ENCODE data around the gene LRGUK.

LRGUK gene

DNA sequence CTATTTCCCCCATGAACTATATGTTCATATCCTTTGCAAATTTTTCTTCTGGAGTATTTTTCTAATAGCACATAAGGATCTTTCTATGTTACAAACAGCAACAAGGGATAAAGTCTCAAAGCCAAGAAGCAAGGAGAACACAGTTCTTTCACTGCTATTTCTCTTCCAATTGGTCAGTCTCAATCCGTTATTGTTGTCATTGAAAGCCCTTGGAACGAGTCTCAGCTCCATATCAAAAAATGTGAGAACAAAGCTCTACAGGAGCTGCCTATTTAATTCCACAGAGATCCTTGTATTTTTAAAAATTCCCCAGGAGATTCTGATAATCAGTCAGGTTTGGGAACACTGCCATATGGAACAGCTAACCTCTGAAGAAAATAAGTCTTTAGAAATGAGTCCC lies 173.8 kb downstream of the LRGUK start:
- TF ChIP-seq, protein P1, sequence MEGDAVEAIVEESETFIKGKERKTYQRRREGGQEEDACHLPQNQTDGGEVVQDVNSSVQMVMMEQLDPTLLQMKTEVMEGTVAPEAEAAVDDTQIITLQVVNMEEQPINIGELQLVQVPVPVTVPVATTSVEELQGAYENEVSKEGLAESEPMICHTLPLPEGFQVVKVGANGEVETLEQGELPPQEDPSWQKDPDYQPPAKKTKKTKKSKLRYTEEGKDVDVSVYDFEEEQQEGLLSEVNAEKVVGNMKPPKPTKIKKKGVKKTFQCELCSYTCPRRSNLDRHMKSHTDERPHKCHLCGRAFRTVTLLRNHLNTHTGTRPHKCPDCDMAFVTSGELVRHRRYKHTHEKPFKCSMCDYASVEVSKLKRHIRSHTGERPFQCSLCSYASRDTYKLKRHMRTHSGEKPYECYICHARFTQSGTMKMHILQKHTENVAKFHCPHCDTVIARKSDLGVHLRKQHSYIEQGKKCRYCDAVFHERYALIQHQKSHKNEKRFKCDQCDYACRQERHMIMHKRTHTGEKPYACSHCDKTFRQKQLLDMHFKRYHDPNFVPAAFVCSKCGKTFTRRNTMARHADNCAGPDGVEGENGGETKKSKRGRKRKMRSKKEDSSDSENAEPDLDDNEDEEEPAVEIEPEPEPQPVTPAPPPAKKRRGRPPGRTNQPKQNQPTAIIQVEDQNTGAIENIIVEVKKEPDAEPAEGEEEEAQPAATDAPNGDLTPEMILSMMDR (IDR thresholded peaks at IDR 0.05; ENCODE audit: extremely low read depth, missing control alignments) = no peak
- no peak for DNase-seq (ENCODE audit: low spot score)

DNA sequence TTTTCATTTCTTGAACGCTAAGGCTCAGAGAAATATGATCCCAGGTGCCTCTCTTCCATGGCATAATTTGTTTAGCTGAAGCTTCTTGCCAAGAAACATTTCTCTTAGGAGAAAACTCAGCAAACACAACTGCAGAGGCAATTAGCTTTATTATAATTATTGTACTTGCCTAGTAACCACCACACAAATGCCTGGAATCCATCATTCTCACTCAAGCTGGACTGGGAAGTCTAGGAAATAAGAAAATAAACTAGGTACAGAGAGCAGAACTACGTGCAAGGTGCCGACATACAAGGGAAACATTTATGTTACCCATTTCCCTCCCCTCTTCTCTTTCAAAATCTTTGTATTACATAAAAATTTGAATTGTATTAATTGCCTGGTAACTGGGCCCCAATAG lies 174.5 kb downstream of the LRGUK start:
- DNase-seq (ENCODE audit: low spot score) = no peak
- TF ChIP-seq, protein P1 (IDR thresholded peaks at IDR 0.05; ENCODE audit: extremely low read depth, missing control alignments) = no peak

DNA sequence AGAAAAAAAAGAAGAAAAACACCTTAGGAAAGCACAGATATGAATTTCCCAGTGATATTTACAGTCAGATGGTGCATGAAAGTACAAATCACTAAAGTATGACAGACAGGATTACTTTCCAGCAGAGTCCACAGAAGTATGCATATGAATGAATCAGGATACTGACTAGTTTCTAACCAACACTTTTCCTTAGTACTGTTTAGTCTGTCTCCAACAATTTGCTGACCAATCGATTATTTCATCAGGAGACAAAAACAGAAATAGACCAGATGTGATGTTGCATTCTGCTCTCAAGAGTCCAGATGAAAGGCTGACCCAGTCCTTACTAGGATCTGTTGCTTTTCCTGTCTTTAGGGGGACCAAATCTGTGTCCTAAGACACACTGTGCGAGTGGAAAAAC lies 175.0 kb downstream of the LRGUK start:
- TF ChIP-seq, protein P1 (IDR thresholded peaks at IDR 0.05; ENCODE audit: extremely low read depth, missing control alignments) = no peak

DNA sequence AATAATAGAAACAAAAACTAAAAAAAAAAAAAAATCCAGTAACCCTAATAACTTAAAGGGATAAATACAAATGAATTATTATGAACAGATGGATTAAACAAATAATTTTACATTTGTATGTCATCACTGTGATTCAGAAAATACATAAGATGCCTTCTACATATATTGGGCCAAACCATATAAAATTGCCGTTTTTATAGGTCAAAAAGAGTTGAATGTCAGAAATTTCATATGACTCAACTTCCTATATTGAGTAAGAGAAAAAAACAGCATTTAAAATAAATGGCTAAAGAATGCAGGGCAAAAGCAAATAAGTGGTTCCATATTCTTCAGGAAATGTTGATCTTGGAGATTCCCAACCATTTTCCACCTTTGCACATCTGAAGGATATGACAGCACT lies 180.2 kb downstream of the LRGUK start:
- DNase-seq (ENCODE audit: low spot score) = no peak
- TF ChIP-seq, protein P1 (IDR thresholded peaks at IDR 0.05; ENCODE audit: extremely low read depth, missing control alignments) = no peak

More for the DNA sequence above, 175.0 kb downstream of the LRGUK start:
- no peak for DNase-seq (ENCODE audit: low spot score)

DNA sequence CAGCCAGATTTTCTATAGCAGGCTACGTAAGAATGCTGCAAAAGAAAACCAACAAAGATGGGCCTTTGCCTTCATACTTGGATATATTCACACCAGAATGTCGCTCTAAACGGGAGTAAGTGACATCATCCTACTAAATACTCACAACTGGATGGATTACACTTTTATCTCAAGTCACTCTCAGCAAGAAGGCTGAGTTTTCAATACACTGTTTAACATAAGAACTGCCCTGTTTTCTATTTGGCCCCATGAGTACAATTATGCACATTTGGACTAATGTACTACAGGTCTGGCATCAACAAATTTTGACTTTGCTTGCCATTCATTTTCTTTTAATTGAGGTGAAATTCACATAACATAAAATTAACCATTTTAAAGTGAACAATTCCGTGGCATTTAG lies 181.4 kb downstream of the LRGUK start:
- no peak for DNase-seq (ENCODE audit: low spot score)
- TF ChIP-seq, protein P1 (IDR thresholded peaks at IDR 0.05; ENCODE audit: extremely low read depth, missing control alignments) = no peak

DNA sequence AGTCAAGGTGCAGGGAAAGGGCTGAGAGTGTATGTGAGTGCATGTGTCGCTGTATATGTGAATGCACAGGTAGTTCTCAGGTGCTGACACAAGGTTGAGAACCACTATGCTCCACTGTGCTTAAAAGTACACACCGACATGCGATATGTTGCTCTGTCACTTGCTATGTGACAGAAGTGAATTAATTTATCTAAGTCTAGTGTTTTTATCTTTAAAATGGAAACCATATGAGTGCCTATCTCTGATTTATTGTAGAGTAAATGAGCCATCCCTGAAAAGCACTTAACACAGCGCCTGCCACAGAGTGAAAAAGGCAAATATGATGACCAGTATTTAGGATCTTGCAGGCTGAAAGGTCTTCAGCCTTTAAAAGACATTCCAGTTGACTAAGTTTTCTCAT lies 184.7 kb downstream of the LRGUK start:
- TF ChIP-seq, protein P1 (IDR thresholded peaks at IDR 0.05; ENCODE audit: extremely low read depth, missing control alignments) = no peak
- no peak for DNase-seq (ENCODE audit: low spot score)

DNA sequence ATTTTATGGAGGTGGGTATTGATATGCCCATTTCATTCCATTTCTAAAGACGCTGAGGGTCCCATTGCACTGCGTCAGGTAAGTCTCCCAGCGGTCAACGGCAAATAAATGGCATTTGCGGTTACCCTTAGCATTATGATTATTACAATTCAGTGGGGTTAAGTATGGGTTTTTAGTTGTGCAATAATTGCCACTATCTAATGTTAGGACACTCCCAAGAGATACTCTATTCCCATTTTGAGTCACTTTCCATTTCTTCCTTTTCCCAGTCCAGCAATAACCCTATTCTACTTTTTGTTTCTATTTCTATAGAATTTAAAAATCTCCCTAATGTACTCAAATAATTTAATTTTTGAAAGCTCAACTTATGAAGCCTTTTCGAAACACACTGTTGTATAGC lies 185.6 kb downstream of the LRGUK start:
- TF ChIP-seq, protein P1 (IDR thresholded peaks at IDR 0.05; ENCODE audit: extremely low read depth, missing control alignments) = no peak
- no peak for DNase-seq (ENCODE audit: low spot score)
